ENCODE results near the gene MRPL17. TPM values are rescaled to one million over a fixed set of nuclear protein-coding genes. Genes with fewer than 3 reads are reported as not detected.
A peak's percentile ranks its signal among the peaks of the same experiment; 100 is the strongest.

Gene MRPL17
- total and polyA plus RNA-seq, 9 of the 15 experiments (the other 6 are each of a cell fraction or from before 2014, with no cell fraction given) = 33.9 to 81.6 (median 43.9) TPM

DNA sequence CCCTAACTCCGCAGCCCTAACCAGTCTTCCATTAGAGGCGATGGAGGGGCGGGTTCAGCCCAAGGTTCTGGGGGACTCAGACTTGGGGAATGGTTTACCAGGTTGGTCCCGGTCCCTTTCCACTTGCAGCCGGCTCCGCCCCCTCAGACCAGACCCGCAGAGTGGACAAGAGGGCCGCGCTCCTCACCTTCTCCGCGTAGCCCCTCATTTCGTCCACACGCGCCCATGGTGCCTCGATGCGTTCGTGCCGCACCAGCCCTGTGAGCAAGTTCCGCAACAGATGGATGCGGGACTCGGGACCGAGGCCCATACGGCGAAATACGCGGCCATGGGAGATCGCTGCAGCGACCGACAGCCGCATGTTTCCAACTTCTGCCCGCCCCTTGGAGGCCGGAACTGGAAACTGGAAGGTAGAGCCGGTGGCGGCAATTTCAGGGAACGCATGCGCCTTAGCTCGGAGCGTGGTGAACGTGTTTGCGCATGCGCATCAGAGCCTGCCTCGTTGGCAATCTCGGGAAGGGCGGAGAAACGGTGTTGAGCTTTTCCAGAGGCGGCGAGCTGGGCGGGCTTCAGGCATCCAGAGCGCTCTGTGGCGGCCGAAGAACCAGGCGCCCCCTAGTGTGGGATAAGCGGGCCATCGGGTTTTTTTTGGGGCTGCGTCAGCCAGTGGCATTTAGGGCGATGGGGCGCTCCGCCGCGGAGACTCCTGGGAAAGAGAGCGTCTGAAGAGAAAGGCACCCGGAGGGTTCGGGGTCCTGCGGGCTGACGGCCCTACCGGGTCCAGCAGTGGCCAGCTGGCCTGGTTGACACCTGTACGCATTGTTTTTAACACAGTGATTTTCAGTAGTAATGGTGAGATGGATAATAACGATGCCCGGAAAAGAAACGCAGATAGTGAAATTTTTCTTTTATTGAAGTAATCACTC, at the start of gene MRPL17 (continued):
- TF ChIP-seq, protein P1, sequence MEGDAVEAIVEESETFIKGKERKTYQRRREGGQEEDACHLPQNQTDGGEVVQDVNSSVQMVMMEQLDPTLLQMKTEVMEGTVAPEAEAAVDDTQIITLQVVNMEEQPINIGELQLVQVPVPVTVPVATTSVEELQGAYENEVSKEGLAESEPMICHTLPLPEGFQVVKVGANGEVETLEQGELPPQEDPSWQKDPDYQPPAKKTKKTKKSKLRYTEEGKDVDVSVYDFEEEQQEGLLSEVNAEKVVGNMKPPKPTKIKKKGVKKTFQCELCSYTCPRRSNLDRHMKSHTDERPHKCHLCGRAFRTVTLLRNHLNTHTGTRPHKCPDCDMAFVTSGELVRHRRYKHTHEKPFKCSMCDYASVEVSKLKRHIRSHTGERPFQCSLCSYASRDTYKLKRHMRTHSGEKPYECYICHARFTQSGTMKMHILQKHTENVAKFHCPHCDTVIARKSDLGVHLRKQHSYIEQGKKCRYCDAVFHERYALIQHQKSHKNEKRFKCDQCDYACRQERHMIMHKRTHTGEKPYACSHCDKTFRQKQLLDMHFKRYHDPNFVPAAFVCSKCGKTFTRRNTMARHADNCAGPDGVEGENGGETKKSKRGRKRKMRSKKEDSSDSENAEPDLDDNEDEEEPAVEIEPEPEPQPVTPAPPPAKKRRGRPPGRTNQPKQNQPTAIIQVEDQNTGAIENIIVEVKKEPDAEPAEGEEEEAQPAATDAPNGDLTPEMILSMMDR (IDR thresholded peaks at IDR 0.05 in 2 of 3, conservative IDR thresholded peaks at IDR 0.05 in 1 of 3; ENCODE audit: insufficient read depth in 2 of 3, low read depth in 1 of 3, low read length in 3 of 3) = peak; percentile 92 to 96 (median 93)
- no peak for TF ChIP-seq KAT2B (IDR thresholded peaks at IDR 0.05; ENCODE audit: low read depth, low read length)
- TF ChIP-seq, protein P2, sequence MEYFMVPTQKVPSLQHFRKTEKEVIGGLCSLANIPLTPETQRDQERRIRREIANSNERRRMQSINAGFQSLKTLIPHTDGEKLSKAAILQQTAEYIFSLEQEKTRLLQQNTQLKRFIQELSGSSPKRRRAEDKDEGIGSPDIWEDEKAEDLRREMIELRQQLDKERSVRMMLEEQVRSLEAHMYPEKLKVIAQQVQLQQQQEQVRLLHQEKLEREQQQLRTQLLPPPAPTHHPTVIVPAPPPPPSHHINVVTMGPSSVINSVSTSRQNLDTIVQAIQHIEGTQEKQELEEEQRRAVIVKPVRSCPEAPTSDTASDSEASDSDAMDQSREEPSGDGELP (CRISPR knock-in tag; IDR thresholded peaks at IDR 0.05; ENCODE audit: borderline replicate concordance) = peak; percentile 88; the same call in 1 of the 2 replicates
- TF ChIP-seq HMGN3 (IDR thresholded peaks at IDR 0.05; ENCODE audit: borderline replicate concordance, extremely low read depth, insufficient read length, low read depth, low read length) = peak; percentile 67
- no peak for TF ChIP-seq ZNF79 (CRISPR knock-in tag; IDR thresholded peaks at IDR 0.05; ENCODE audit: low read depth)
- TF ChIP-seq, protein P3, sequence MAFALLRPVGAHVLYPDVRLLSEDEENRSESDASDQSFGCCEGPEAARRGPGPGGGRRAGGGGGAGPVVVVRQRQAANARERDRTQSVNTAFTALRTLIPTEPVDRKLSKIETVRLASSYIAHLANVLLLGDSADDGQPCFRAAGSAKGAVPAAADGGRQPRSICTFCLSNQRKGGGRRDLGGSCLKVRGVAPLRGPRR (CRISPR knock-in tag; IDR thresholded peaks at IDR 0.05) = no peak
- peak; percentile 66; the same call in 1 of the 2 replicates for TF ChIP-seq GTF2E2 (tag; IDR thresholded peaks at IDR 0.05)
- no peak; the same call in 1 of the 2 replicates for TF ChIP-seq ZNF197 (CRISPR knock-in tag; IDR thresholded peaks at IDR 0.05; ENCODE audit: low read depth)
- peak; percentile 45; the same call in 1 of the 2 replicates for TF ChIP-seq EP300 (IDR thresholded peaks at IDR 0.05; ENCODE audit: low read length)
- TF ChIP-seq LCOR (CRISPR knock-in tag; IDR thresholded peaks at IDR 0.05) = peak; percentile 100
- TF ChIP-seq HDAC2 (IDR thresholded peaks at IDR 0.05) = peak; percentile 84; the same call in 1 of the 2 replicates
- peak; percentile 93 for TF ChIP-seq ZFX (CRISPR knock-in tag; IDR thresholded peaks at IDR 0.05)
- TF ChIP-seq, protein P4, sequence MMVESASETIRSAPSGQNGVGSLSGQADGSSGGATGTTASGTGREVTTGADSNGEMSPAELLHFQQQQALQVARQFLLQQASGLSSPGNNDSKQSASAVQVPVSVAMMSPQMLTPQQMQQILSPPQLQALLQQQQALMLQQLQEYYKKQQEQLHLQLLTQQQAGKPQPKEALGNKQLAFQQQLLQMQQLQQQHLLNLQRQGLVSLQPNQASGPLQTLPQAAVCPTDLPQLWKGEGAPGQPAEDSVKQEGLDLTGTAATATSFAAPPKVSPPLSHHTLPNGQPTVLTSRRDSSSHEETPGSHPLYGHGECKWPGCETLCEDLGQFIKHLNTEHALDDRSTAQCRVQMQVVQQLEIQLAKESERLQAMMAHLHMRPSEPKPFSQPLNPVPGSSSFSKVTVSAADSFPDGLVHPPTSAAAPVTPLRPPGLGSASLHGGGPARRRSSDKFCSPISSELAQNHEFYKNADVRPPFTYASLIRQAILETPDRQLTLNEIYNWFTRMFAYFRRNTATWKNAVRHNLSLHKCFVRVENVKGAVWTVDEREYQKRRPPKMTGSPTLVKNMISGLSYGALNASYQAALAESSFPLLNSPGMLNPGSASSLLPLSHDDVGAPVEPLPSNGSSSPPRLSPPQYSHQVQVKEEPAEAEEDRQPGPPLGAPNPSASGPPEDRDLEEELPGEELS (CRISPR knock-in tag; IDR thresholded peaks at IDR 0.05; ENCODE audit: borderline replicate concordance) = no peak
- no peak for TF ChIP-seq SNIP1 (IDR thresholded peaks at IDR 0.05; ENCODE audit: low read depth)
- peak; percentile 54 for TF ChIP-seq CREM (IDR thresholded peaks at IDR 0.05; ENCODE audit: low read depth)
- TF ChIP-seq, protein P5, sequence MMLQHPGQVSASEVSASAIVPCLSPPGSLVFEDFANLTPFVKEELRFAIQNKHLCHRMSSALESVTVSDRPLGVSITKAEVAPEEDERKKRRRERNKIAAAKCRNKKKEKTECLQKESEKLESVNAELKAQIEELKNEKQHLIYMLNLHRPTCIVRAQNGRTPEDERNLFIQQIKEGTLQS (IDR thresholded peaks at IDR 0.05) = peak; percentile 8; the same call in 1 of the 2 replicates
- TF ChIP-seq, protein P5 (CRISPR knock-in tag; conservative IDR thresholded peaks at IDR 0.05) = peak; percentile 84; the same call in 1 of the 2 replicates

All from K562 (cell line).